DMS79 treated with DMSO at 0.1 percent for 48 hours (cell line): ENCODE results near the gene APOF.
"Not testable (repeated sequence)": the region's sequence is repeated elsewhere in the genome, so short reads cannot be mapped to it uniquely, and the experiment has no call there.

ENCODE experiments used
- DNase-seq: peaks from one replicate; lab custom pipeline; 2025; lab: John Stamatoyannopoulos, UW

The APOF gene

DNA sequence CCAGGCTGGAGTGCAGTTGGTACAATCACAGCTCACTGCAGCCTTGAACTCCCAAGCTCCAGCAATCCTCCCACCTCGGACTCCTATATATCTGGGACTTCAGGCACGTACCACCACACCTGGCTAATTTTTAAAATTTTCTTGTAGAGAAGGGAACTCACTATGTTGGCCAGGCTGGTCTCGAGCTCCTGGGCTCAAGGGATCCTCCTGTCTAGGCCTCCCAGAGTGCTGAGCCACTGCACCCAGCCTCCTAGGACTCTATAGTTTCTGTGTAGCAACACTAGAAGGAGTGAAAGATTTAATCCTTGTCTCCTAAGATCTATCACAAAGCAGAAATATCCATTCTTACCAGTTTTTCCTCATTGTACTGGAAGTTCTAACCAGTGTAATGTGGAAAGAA, 4.3 kb upstream of the APOF start:
- no peak for DNase-seq

DNA sequence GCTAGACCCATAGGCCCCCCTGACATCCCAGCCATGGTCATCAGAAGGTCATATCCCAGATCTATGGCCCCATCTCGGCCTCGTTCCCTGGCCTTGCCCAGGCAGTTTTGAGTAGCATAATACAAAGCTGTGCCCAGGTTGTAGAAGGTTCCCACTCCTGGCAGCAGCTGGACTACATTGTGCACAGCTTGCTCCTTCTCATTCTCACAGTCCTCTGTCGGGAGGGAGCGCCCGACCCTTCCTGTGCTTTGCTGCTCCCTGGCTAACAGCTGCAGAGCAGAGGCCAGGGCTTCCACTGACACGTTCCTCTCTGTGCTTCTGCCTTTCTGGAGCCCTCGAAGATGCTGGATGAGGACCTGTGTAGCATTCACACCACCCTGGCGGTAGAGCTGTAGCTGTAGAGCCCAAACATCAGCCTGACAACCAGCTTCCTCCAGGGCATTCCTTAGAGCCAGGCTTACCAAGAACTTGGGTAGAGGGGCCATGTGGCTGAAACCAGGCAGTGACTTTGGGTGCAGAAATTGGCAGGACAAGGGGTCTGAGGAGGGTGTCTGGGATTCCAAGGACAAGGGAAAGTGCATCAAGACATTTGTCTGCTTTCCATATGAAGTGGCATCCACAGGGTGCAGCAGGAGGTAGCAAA, 1.0 kb downstream of the APOF start:
- no peak for DNase-seq

DNA sequence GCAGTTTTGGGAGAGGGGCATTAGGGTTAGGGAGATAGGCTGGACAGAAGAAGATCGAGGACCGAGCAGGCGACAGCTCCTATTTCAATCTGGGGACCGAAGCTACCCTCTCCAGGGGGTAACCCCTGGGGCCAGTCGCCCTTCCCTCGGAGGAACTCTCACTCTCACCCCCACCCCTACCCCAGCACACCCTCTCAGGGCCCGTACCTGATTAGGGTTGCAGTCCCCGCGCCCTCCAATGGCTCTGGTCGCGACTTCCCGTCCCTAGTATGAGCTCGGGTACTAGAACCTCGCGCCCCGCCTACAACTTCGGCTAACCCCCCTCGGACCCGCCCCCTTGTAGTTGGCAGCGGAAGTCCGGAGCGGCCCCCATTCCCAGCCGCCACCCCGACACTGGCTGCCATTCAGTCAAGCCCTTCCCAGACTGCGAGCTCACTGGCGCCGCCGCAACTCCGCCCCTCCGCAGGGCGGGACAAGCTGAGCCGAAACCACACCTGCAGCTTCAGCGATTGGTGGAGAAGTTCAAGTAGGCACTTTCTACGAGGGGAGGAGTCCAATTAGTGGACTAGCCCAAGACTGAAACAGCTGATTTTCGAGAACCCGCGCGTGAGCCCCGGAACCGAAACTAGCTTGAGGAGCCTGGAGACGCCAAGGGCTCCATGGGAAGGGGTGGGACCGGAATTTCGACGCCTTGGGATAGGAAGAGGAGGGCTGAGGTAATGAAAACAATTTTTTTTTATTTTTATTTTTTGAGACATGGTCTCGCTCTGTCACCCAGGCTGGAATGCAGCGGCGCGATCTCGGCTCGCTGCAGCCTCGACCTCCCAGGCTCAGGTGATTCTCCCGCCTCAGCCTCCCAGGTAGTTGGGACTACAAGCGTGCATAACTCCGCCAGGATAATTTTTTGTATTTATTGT, 2.5 kb downstream of the APOF start, which contains the start of gene STAT2:
STAT2 (minus strand) TSS at position 257 of the 917 bp plus-strand sequence. CDS start 3,536 bp downstream, outside the sequence.
- peak; percentile 95 for DNase-seq

DNA sequence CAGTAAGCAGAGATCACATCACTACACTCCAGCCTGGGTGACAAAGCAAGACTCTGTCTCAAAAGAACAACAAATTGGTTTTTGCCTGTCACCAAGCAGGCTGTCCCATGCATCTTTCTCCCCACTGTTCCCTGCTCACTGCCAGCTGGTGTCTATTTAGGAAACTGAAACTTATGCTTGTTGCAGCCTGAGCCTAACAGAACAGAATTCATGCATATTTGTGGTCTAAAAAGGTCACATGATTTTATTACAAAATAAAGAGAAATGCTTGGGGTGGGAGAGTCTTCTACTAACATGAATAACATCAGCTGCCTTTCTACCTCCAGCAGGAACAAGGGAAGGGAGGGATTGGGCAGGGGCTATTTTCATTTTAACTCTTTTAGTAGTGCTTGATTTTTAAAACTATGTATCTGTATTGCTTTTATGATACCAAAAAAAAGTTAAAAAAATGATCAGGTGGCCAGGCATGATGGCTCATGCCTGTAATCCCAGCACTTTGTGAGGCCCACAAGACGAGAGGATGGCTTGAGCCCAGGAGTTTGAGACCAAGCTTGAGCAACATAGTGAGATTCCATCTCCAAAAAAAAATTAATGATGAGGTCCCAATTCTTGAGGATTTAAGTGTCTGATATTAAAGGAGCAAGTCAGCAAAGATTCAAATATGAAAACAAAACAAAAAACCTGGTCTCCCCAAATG, 3.7 kb downstream of the APOF start:
- no peak for DNase-seq

- no peak for DNase-seq
These were observed 11.3 kb downstream of the APOF start for GRCh38 chr12:56351325-56351724.

GRCh38 chr12:56350662-56351061, 12.0 kb downstream of the APOF start:
- no peak for DNase-seq

DNA sequence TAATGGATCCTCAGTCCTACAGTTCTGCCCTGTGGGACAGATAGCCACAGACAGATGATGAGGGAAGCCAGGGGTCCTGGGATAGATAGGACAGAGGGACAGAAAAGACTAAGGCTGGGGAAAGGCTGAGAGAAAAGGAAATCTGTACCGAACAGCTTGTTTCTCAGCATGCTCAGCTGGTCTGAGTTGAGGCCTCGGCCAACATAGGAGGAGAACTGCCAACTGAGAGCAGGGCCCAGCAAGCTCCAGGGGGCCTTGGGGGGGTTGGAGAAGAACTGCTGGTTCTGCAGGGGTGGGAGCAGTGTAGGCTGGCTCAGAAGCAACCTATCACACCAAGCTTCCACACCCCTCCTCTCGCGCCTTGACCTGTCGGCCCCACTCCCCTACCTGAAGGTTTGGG, 13.9 kb downstream of the APOF start:
- no peak for DNase-seq

DNA sequence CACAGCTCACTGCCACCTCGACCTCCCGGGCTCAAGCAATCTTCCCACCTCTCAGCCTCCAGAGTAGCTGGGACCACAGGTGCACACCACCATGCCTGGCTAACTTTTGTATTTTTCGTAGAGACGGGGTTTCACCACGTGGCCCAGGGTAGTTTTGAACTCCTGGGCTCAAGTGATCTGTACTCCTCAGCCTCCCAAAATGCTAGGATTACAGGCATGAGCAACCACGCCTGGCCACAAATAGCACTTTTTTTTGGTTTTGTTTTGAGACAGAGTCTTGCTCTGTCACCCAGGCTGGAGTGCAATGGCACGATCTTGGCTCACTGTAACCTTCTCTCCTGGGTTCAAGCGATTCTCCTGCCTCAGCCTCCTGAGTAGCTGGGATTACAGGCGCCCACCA, 15.4 kb downstream of the APOF start:
- not testable (repeated sequence) for DNase-seq

DNA sequence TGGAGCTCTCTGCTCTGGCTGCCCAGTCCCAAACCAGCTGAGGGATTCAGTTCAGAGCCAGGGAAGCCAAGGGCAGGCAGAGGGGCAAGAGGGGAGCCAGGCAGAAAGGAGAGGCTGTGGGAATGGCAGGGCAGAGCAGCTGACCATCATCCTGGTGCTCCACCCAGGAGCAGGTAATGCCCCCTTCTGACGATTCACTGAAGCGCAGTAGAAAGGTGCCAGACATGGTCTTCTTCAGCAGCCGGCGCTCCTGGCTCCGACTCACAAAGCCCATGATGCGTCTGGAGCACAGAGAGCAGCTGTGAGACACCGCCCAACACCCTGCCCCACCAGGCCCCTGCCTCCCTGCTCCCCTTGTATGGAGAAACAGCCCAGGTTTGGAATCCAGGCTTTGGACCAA, 16.0 kb downstream of the APOF start:
- DNase-seq: no peak

DNA sequence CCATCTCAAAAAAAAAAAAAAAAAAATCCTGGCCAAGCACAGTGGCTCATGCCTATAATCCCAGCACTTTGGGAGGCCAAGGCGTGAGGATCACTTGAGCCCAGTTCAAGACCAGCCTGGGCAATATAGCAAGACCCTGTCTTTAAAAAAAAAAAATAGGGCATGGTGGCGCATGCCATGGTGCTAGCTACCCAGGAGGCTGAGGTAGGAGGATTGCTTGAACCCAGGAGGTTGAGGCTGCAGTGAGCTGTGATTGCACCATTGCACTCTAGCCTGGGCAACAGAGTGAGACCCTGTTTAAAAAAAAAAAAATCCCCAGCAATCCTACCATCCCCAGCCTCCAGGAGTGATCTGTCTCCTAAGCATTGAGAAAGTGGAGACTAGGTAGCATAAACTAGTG, 20.4 kb downstream of the APOF start:
- not testable (repeated sequence) for DNase-seq

- DNase-seq: no peak
These were observed 21.0 kb downstream of the APOF start for GRCh38 chr12:56341616-56342015.

DNA sequence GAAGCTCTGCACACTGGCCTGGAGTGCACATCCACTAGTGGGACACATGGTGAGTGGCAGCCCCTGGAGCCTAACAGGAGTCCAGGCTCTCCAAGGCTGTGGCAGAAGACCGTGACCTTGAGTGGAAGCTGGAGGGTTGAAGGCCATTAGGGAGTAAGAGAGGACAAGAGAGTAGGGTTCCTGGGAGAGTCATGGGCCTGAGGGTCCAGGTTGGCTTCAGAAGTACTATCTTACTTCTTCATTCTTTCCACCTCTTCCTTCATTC, 23.6 kb downstream of the APOF start:
- DNase-seq: no peak

- DNase-seq: no peak
These were observed 24.1 kb downstream of the APOF start, which contains the start of gene IL23A for GRCh38 chr12:56338308-56339157. IL23A (plus strand) TSS chr12:56338884; CDS start chr12:56339045, 161 bp downstream.

- DNase-seq: no peak
These were observed 24.9 kb downstream of the APOF start for GRCh38 chr12:56337753-56338251.

DNA sequence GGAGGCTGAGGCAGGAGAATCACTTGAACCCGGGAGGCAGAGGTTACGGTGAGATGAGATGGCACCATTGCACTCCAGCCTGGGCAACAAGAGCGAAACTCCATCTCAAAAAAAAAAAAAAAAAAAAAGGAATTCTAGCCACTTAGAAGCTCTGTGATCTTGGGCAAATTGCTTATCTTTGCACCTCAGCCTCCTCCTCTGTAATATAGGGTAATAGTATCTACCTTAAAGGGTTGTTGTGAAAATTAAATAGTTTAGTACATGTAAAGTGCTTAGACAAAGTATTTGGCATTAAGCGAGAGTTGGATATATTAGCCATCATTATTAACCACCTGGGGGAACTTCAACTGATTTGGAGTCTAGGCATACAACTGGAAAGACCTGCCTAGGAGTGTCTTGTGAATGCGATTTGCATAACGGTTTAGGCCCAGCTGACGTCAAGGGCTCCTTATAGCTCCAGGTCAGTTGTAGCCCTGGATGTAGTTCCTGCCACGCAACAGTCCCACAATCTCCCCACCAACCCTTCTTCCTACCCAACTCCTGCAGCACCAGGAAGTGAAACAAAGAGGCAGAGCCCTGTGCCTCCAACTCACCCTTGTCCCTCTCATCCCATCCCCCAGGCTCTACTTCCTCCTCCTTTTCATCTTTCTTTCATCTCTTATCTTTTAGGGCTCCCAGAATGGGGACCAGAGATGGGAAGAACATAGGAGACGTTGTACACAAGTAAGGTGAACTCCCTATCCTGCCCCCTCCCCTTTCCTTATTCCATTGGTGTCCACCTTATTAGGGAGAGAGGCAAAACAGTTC, 26.1 kb downstream of the APOF start:
- no peak for DNase-seq

- DNase-seq: not testable (repeated sequence)
These were observed 27.1 kb downstream of the APOF start for GRCh38 chr12:56335527-56335926.

DNA sequence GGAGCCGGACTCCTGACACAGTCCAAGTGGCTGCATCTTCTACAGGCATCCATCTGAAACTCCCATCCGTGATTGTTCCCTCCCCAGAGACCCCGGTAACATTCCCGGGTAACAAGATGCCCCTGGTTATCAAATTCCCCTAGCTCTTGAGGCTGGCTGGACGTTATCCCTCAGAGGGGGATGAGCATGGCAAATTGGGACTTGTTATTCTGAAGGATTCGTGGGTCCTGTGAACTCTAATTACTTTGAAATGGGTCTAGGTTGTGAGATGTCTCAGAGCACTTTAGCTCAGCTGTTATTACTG, 28.2 kb downstream of the APOF start:
- no peak for DNase-seq

DNA sequence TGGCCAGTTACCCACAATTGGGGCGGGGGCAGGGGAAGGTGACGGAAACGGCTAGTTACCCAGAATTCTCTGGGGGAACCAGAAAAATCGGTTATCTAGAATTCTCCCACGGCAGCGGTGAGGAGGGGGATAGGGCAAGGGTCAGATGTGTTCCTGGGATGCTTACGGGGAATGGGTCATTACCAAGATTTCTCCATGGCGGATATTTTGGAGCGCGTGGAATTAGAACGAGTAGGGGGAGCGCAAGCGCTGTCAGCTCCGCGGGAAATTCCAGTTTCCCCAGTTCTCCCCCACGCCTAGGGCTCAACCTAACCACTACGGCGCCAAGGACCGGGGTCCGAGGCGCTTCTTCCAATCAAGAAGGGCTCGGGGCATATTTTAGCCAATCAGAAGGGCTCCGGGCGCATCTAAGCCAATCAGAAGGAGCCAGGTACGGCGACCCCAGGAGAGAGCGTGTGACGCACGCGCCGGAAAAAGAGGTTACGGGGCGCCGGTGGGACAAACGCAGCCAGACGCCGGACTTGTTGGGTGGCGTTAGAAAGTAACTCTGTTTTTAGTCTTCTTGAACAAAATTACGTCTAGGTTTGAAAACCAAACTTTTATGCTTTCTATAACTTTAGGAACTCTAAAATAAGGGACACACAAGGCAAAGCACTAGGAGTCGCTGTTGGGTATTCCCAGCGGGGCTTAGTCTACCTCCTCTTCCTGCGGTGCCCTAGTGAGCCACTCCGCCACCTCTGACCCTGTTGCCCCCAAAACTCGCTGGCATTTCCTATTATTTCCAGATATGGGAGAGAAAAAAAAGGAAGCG, 28.8 kb downstream of the APOF start, which contains the start of gene PAN2:
PAN2 (minus strand) TSS at position 322 of the 811 bp plus-strand sequence. CDS start 906 bp downstream, outside the sequence.
- DNase-seq: peak; percentile 80

- DNase-seq: no peak
These were observed 29.4 kb downstream of the APOF start for GRCh38 chr12:56333197-56333678.
